GM19438 (cell line): ENCODE data around the gene YTHDF2.
A peak's percentile ranks its signal among the peaks of the same experiment; 100 is the strongest.
"Not testable (repeated sequence)": the region's sequence is repeated elsewhere in the genome, so short reads cannot be mapped to it uniquely, and the experiment has no call there.

ENCODE experiments used
- ATAC-seq: cut with Tn5 transposase; IDR thresholded peaks from one replicate; pipeline ENCODE4 v1.9.1; 2021; ENCODE audit warnings: low read depth; ENCODE audit not compliant: unreplicated experiment

Gene YTHDF2

GRCh38 chr1:28736450-28737306, at the start of gene YTHDF2:
Gene YTHDF2, plus strand, starts transcription at chr1:28736940. Its CDS starts 181 bp downstream, at chr1:28737121.
- ATAC-seq: peak; percentile 84

DNA sequence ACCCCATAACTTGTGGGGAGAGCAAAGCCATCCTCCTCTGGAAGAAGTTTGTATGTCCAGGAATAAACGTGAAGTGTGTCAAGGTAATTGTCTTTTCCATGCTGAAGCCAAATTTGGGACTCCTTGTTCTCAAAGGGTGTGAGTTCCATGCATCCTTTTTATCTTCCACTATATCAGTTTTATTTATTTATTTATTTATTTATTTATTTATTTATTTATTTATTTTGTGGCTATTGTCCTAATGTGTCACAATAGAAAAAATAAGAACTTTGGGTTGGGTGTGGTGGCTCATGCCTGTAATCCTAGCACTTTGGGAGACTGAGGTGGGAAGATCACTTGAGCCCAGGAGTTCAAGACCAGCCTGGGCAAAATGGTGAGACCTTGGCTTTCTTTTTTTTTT, 45.1 kb upstream of the YTHDF2 start:
- ATAC-seq: not testable (repeated sequence)

GRCh38 chr1:28703629-28704028, 33.1 kb upstream of the YTHDF2 start:
- no peak for ATAC-seq

DNA sequence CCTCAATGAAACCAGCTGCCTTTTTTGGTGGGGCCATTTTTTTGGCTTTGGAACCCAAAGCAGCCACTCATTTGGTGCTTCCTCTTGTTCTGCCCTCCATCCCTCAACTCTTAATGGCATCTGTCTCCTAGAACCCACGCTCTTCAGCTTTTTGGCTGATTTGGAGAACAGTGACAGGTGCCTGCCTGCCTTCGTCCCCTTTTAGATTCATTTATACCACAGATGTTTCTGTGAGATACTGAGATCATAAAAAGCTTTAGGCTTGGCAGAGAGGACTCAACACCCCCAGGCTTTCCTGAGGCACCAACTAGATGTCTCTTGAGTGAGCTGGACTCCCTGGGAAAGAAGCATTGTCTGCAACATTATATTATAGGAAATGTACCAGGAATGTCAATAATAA, 20.4 kb upstream of the YTHDF2 start:
- ATAC-seq: no peak

- no peak for ATAC-seq
Measured at GRCh38 chr1:28718166-28718565, 18.6 kb upstream of the YTHDF2 start.

DNA sequence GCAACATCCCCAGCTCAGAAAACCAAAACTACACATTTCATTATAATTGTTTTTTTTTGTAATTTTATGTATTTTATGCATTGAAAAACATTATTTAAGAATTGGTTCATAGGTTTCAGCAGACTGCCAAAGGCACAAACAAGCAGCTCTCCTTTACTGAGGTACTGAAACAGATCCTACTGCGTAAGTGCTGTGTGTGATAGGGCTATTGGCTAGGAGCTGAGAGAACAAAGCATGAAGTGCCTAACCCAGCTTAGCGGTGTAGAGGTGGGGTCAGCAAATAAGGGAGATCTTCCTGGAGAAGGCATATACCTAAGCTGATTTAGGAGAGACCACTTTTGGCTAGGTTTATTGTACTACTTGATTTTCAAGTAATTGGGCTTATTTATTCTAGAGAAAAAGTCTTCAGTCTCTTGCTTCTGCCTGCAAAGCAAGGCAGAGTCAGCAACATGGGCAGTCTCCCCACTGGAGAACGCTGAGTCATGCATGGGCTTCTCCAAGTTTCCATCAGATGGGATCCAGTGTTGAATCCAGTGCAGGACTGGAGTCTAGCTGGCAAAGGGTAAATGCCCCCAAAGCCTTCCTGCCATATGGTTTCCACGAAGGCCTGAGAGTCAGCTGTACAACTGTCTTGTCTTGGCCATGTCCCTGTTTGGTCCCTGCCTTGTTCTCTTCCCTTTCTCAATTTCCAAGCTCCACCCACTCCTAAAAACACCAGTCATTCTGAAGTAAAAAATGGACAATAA, 18.0 kb upstream of the YTHDF2 start:
- ATAC-seq: no peak

- ATAC-seq: no peak
Measured at GRCh38 chr1:28719332-28719619, 17.5 kb upstream of the YTHDF2 start.

DNA sequence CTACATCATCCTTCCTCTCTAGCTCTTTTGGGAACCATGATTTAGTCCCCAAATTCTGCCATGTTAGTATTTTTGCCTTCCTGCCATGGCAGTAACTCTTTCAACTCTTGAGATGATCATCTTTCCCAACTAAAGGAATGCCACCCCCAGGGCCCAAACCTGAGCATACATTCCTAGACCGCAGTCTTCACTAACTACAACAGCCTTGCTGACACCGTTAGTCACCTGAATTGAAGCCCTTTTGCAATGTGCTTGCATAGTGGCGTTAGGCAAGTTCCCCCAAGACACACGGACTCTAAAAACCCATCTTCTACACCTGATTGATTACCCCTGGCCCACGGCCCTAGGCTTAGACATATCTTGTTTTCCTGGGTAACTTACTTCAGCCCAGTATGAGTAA, 16.4 kb upstream of the YTHDF2 start:
- ATAC-seq: no peak

DNA sequence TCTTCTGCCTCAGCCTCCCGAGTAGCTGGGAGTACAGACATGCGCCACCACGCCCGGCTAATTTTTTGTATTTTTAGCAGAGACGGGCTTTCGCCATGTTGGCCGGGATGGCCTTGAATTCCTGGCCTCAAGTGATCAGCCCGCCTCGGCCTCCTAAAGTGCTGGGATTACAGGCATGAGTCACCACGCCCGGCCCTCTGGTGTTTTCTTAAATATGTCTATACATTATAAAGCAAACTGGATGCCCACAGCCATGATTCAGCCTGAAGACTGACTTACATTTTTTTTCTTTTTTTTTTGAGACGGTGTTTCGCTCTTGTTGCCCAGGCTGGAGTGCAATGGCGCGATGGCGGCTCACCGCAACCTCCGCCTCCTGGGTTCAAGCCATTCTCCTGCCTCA, 14.8 kb upstream of the YTHDF2 start:
- not testable (repeated sequence) for ATAC-seq

GRCh38 chr1:28725365-28725764, 11.4 kb upstream of the YTHDF2 start:
- not testable (repeated sequence) for ATAC-seq

GRCh38 chr1:28735961-28736449, 735 bp upstream of the YTHDF2 start:
- ATAC-seq: no peak

DNA sequence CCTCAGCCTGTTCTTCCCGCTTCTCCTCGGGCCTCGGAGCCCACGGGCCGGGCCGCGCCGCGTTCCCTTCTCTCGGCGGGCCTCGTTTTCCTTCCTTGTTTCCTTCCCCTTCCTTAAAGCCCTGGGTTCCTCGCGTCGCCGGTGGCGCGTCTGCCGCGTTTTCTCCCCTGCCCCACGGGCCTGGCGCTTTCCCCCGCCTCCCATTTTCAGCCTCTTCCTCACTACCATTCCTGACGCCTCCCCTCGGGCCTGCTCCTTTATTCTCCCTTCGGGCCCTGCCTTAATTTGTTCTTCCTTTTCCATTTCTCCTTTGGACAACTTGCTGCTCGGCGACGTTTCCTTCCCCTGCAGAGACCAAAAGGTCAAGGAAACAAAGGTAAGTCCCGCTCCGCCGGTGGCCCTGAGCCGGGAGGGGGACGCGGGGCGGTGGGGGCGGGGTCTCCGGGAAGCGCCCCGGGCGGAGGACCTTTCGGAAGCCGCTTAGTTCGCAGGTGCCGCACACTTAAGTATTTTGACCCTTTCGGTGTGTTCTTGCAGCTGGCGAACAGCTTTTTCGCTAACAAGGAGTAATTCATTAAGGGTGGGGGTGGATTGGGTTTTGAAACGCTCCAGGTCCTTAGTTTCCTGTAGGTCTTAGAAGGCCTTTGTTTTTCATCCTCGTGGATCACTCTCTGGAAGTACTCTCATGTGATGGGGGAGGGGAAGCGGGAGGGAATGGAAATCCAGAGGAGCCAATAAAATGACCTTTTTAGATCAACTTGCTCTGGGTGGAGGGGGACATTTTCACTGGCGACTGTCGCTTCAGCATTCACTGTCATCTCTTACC, 780 bp downstream of the YTHDF2 start:
- peak; percentile 25 for ATAC-seq

- ATAC-seq: no peak
Measured at GRCh38 chr1:28740118-28740517, 3.4 kb downstream of the YTHDF2 start.

DNA sequence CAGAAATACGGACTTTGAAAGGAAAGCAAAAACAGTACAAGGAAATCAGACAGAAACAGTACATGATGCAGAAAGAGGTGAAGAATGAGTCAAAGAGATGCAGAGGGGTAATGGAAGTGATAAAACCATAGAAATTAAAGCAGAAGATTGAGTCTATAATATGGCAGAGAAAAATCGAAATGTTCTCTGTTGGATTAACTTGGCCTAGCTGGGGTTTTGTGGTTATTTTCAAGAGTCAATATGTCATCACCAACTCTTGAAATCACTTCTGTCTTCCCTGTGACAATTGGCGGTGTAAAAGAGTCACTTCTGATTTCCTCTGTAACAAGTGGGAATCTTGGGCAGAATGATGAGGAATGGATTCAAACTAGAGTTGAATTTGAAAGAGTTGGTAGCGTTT, 7.4 kb downstream of the YTHDF2 start:
- no peak for ATAC-seq

DNA sequence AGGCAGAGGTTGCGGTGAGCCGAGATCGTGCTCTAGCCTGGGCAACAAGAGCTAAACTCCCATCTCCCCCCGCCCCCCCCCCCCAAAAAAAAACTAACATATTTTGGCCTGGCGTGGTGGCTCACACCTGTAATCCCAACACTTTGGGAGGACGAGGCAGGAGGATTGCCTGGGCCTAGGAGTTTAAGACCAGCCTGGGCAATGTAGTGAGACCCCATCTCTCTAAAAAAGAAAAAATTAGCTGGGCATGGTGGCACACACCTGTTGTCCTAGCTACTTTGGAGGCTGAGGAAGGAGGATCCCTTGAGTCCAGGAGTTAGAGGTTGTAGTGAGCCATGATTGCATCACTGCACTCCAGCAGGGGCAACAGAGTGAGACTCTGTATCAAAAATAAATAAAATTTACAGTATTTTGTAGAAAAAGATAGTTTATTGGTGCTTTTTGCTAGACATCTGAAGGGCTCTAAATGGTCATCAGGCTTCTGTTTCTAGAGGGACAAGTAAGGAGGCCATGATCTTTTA, 9.0 kb downstream of the YTHDF2 start:
- ATAC-seq: no peak

DNA sequence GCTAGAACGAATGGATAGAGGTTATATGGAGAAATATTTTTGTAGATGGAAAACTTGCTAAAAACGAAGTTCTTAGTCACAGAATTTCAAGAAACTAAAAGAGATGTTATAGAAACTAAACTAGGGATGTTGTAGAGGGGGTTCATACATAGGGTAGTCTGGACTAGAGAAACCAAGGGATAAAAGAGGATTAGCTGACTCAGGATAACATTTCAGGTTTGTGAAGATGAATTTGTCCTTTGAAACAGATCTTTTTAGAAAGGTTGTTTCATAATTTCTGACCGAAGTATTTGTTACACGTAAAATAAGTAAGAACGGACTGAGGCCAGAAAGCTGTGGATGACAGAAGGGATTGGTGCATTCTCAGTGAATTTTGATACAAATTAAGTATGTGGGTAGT, 13.6 kb downstream of the YTHDF2 start:
- no peak for ATAC-seq

DNA sequence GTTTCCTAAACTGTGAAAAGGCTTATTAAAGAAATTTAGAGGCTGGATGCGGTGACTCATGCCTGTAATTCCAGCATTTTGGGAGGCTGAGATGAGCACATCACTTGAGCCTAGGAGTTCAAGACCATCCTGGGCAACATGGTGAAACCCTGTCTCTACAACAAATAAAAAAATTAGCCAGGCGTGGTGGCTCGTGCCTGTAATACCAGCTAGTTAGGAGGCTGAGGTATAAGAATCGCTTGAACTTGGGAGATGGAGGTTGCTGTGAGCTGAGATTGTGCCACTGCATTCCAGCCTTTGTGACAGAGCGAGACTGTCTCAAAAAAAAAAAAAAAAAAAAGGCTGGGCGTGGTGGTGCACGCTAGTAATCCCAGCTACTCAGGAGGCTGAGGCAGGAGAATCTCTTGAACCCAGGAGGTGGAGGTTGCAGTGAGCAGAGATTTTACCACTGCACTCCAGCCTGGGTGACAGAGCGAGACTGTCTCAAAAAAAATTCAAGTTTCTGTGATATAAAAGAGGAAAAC, 14.1 kb downstream of the YTHDF2 start:
- not testable (repeated sequence) for ATAC-seq

DNA sequence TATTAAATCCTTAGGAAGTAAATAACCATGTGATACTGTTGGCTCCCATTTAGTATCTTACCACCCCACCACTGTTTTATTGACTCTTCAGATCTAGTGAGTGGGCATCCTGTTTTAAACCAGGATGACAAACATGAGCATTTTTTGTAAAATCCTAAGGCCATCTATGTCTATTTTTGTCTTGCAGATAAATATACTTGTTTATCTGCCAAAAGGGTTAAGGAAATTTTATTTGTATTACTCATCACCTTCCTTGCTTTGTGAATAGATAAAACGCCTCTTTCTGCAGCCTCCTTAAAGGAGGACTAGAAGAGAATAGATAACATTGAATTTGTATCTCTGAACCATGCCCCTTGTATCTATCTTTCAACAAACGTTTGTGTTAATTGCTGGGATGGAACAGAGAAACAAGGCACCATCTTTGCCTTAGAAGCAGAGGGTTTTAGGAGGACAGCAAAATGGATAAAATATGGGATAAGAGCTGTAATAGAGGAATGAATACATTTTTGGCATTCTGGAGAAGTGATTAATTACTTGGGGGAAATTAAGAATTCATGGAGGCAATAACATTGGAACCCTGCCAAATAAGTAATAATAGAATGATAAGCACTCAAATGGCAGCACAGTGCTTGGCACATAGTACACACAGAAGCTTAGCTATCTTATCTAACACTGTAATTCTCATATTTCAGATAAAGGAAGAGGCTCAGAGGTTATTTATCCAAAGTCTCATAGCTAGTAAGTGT, 14.7 kb downstream of the YTHDF2 start:
- ATAC-seq: no peak

GRCh38 chr1:28755701-28756100, 19.0 kb downstream of the YTHDF2 start:
- ATAC-seq: no peak

GRCh38 chr1:28756846-28757245, 20.1 kb downstream of the YTHDF2 start:
- ATAC-seq: no peak
